ENCODE data around the gene ZDHHC17.

The ZDHHC17 gene

DNA sequence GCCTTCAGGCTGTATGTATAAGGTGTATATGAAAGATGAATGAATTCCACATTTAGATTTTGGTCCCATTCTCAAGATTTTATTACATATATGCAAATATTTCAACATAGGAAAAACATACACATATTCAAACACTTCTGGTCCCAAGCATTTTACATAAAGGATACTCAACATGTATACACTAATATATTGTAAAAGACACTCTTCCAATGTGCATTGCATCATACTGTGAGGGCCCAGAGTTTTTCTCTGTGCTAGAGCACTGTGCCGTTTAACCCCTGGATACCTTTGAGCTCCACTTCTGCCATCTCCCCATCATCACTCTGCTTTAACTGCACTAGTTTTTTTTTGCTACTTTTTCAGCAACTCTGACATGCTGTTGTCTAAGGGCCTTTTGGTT lies 48.1 kb downstream of the ZDHHC17 start:
- Histone ChIP-seq H3K23ac (ENCODE audit: low read length in 2 of 2) (no peak overlapping the region), H2BK15ac (ENCODE audit: low read depth, poor library complexity, severe bottlenecking) (no peak overlapping the region), H3K36me3 (ENCODE audit: control insufficient read depth in 1 of 2, insufficient read depth in 2 of 2, low read depth in 1 of 2, low read length in 2 of 2) (peaks cover 3 to 80% of the 10 kb centered on the region in 2 experiments), H4K91ac (ENCODE audit: low read length) (no peak overlapping the region), H3K4ac (ENCODE audit: low read depth in 1 of 2, low read length in 2 of 2) (no peak overlapping the region), H3K4me3 (ENCODE audit: insufficient read depth in 1 of 2, low read depth in 1 of 2, low read length in 2 of 2) (no peak overlapping the region), H3K27me3 (ENCODE audit: control insufficient read depth in 1 of 2, insufficient read depth in 1 of 2, low read length in 2 of 2) (no peaks in the 10 kb centered on the region), H3K14ac (ENCODE audit: low read length in 2 of 2) (no peak overlapping the region), H3K9me3 (ENCODE audit: control insufficient read depth, low read length) (no peaks in the 10 kb centered on the region), H2BK120ac (ENCODE audit: low read depth, low read length) (no peak overlapping the region), H4K8ac (ENCODE audit: low read length) (no peak overlapping the region), H2AK5ac (ENCODE audit: low read length, severe bottlenecking) (no peak overlapping the region), H3K9ac (ENCODE audit: low read length) (no peak overlapping the region), H3K4me2 (ENCODE audit: low read length, poor library complexity, severe bottlenecking) (no peak overlapping the region), H3K79me1 (replicated peaks; ENCODE audit: low read length, poor library complexity, severe bottlenecking) (peaks cover 7% of the 10 kb centered on the region), H2AFZ (ENCODE audit: low read depth, low read length) (no peak overlapping the region), H3K27ac (ENCODE audit: low read length, poor library complexity, severe bottlenecking) (no peak overlapping the region), H2BK12ac (ENCODE audit: low read length in 2 of 2) (no peak overlapping the region), H3K4me1 (ENCODE audit: control insufficient read depth, insufficient read depth, low read depth, low read length) (no peaks in the 10 kb centered on the region), H2BK5ac (ENCODE audit: low read depth, low read length, poor library complexity, severe bottlenecking) (no peak overlapping the region), H3K18ac (ENCODE audit: low read depth in 1 of 2, low read length in 2 of 2) (no peak overlapping the region)
- no peak for DNase-seq
- 93% methylated on average over 1 of the region's 1 CpG for WGBS

GRCh38 chr12:76813265-76813664 lies 49.4 kb downstream of the ZDHHC17 start:
- H3K4ac ChIP-seq (ENCODE audit: low read depth in 1 of 2, low read length in 2 of 2): no peak overlapping the region
- H2AK5ac ChIP-seq (ENCODE audit: low read length, severe bottlenecking): no peak overlapping the region
- H3K36me3 ChIP-seq (ENCODE audit: control insufficient read depth in 1 of 2, insufficient read depth in 2 of 2, low read depth in 1 of 2, low read length in 2 of 2): peaks cover 3 to 67% of the 10 kb centered on the region in 2 experiments
- no peak overlapping the region for H3K14ac ChIP-seq (ENCODE audit: low read length in 2 of 2)
- no peaks in the 10 kb centered on the region for H3K9me3 ChIP-seq (ENCODE audit: control insufficient read depth, low read length)
- H3K4me1 ChIP-seq (ENCODE audit: control insufficient read depth, insufficient read depth, low read depth, low read length): no peaks in the 10 kb centered on the region
- H2BK5ac ChIP-seq (ENCODE audit: low read depth, low read length, poor library complexity, severe bottlenecking): no peak overlapping the region
- H4K8ac ChIP-seq (ENCODE audit: low read length): no peak overlapping the region
- no peak overlapping the region for H3K9ac ChIP-seq (ENCODE audit: low read length)
- no peak overlapping the region for H2AFZ ChIP-seq (ENCODE audit: low read depth, low read length)
- no peak overlapping the region for H3K23ac ChIP-seq (ENCODE audit: low read length in 2 of 2)
- no peak for DNase-seq
- H3K27me3 ChIP-seq (ENCODE audit: control insufficient read depth in 1 of 2, insufficient read depth in 1 of 2, low read length in 2 of 2): no peaks in the 10 kb centered on the region
- no peak overlapping the region for H3K27ac ChIP-seq (ENCODE audit: low read length, poor library complexity, severe bottlenecking)
- no peak overlapping the region for H2BK15ac ChIP-seq (ENCODE audit: low read depth, poor library complexity, severe bottlenecking)
- H4K91ac ChIP-seq (ENCODE audit: low read length): no peak overlapping the region
- H2BK12ac ChIP-seq (ENCODE audit: low read length in 2 of 2): no peak overlapping the region
- H3K4me2 ChIP-seq (ENCODE audit: low read length, poor library complexity, severe bottlenecking): no peak overlapping the region
- no peak overlapping the region for H3K4me3 ChIP-seq (ENCODE audit: insufficient read depth in 1 of 2, low read depth in 1 of 2, low read length in 2 of 2)
- H3K79me1 ChIP-seq (replicated peaks; ENCODE audit: low read length, poor library complexity, severe bottlenecking): peaks cover 7% of the 10 kb centered on the region
- no peak overlapping the region for H3K18ac ChIP-seq (ENCODE audit: low read depth in 1 of 2, low read length in 2 of 2)
- no peak overlapping the region for H2BK120ac ChIP-seq (ENCODE audit: low read depth, low read length)

DNA sequence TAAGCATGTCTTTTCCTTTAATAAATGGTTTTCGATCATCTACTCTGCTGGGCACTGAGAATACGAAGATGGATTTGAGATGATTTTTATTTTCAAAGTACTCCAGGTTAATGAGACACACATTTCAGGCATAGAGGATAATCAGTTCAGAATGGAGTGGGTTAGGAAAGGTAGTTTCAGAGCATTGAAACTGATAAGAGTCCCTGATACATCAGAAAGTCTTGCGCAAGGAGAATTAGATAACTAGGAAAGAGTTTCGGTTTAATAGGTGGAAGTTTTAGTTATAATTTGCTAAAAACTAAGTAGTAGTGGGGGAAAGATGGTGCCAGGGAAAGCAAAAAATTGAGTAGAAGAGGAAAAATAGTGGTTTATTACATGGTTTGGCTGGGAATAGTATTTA lies 50.1 kb downstream of the ZDHHC17 start:
- Histone ChIP-seq H2AK5ac (ENCODE audit: low read length, severe bottlenecking) (no peak overlapping the region), H3K4me1 (ENCODE audit: control insufficient read depth, insufficient read depth, low read depth, low read length) (no peaks in the 10 kb centered on the region), H2BK15ac (ENCODE audit: low read depth, poor library complexity, severe bottlenecking) (no peak overlapping the region), H3K27me3 (ENCODE audit: control insufficient read depth in 1 of 2, insufficient read depth in 1 of 2, low read length in 2 of 2) (no peaks in the 10 kb centered on the region), H3K23ac (ENCODE audit: low read length in 2 of 2) (no peak overlapping the region), H3K4me2 (ENCODE audit: low read length, poor library complexity, severe bottlenecking) (no peak overlapping the region), H3K4me3 (ENCODE audit: insufficient read depth in 1 of 2, low read depth in 1 of 2, low read length in 2 of 2) (no peak overlapping the region), H3K9ac (ENCODE audit: low read length) (no peak overlapping the region), H2BK12ac (ENCODE audit: low read length in 2 of 2) (no peak overlapping the region), H2BK120ac (ENCODE audit: low read depth, low read length) (no peak overlapping the region), H3K18ac (ENCODE audit: low read depth in 1 of 2, low read length in 2 of 2) (no peak overlapping the region), H2BK5ac (ENCODE audit: low read depth, low read length, poor library complexity, severe bottlenecking) (no peak overlapping the region), H4K8ac (ENCODE audit: low read length) (no peak overlapping the region), H4K91ac (ENCODE audit: low read length) (no peak overlapping the region), H3K36me3 (ENCODE audit: control insufficient read depth in 1 of 2, insufficient read depth in 2 of 2, low read depth in 1 of 2, low read length in 2 of 2) (peaks cover 3 to 64% of the 10 kb centered on the region in 2 experiments), H3K14ac (ENCODE audit: low read length in 2 of 2) (no peak overlapping the region), H3K27ac (ENCODE audit: low read length, poor library complexity, severe bottlenecking) (no peak overlapping the region), H3K79me1 (replicated peaks; ENCODE audit: low read length, poor library complexity, severe bottlenecking) (peaks cover 9% of the 10 kb centered on the region), H3K9me3 (ENCODE audit: control insufficient read depth, low read length) (no peaks in the 10 kb centered on the region), H2AFZ (ENCODE audit: low read depth, low read length) (no peak overlapping the region), H3K4ac (ENCODE audit: low read depth in 1 of 2, low read length in 2 of 2) (no peak overlapping the region)
- no peak for DNase-seq
- 97% methylated on average over 4 of the region's 4 CpGs for WGBS

DNA sequence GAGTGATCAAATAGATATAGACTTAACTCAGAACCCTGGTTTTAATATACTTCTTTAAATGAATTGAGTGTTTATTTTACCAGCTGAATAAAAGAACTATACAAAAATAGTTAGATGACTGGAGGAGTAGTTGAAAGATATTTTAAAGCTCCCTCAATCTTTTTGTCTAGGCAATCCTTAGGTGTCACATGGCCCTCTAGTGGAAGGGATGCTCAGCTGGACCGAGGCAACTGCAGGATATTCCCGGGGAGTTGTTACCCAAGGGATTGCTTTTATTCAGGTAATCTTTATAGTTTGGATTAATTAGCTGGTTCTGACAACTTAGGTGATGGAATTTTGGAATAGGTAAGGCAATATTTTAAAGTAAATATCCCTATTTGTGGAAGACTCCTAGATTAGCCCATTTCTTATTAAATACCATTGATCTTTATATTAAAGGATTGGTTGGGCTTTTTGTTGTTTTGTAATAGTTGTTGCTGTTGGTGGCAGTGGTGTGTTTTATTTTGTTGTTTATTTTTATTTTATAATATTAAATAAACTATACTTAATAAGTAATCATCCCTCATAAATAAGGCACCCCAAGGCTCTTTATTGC lies 57.1 kb downstream of the ZDHHC17 start:
- Histone ChIP-seq H2BK15ac (ENCODE audit: low read depth, poor library complexity, severe bottlenecking) (no peak overlapping the region), H3K4me3 (ENCODE audit: insufficient read depth in 1 of 2, low read depth in 1 of 2, low read length in 2 of 2) (no peak overlapping the region), H4K91ac (ENCODE audit: low read length) (no peak overlapping the region), H3K4me1 (ENCODE audit: control insufficient read depth, insufficient read depth, low read depth, low read length) (no peaks in the 10 kb centered on the region), H3K4ac (ENCODE audit: low read depth in 1 of 2, low read length in 2 of 2) (no peak overlapping the region), H2BK12ac (ENCODE audit: low read length in 2 of 2) (no peak overlapping the region), H3K27ac (ENCODE audit: low read length, poor library complexity, severe bottlenecking) (no peak overlapping the region), H3K27me3 (ENCODE audit: control insufficient read depth in 1 of 2, insufficient read depth in 1 of 2, low read length in 2 of 2) (no peaks in the 10 kb centered on the region), H2AK5ac (ENCODE audit: low read length, severe bottlenecking) (no peak overlapping the region), H3K79me1 (replicated peaks; ENCODE audit: low read length, poor library complexity, severe bottlenecking) (peaks cover 6% of the 10 kb centered on the region), H2BK120ac (ENCODE audit: low read depth, low read length) (no peak overlapping the region), H3K9me3 (ENCODE audit: control insufficient read depth, low read length) (no peaks in the 10 kb centered on the region), H3K18ac (ENCODE audit: low read depth in 1 of 2, low read length in 2 of 2) (no peak overlapping the region), H2BK5ac (ENCODE audit: low read depth, low read length, poor library complexity, severe bottlenecking) (no peak overlapping the region), H3K14ac (ENCODE audit: low read length in 2 of 2) (no peak overlapping the region), H2AFZ (ENCODE audit: low read depth, low read length) (no peak overlapping the region), H3K9ac (ENCODE audit: low read length) (no peak overlapping the region), H4K8ac (ENCODE audit: low read length) (no peak overlapping the region), H3K4me2 (ENCODE audit: low read length, poor library complexity, severe bottlenecking) (no peak overlapping the region), H3K36me3 (ENCODE audit: control insufficient read depth in 1 of 2, insufficient read depth in 2 of 2, low read depth in 1 of 2, low read length in 2 of 2) (peaks cover 3 to 33% of the 10 kb centered on the region in 2 experiments), H3K23ac (ENCODE audit: low read length in 2 of 2) (no peak overlapping the region)
- WGBS: 19% methylated on average over 2 of the region's 2 CpGs
- peak; percentile 40 for DNase-seq
